LNCAP (cell line): ENCODE measurements around the gene SPTB.

ENCODE experiments used
- TF ChIP-seq, protein P1 (sequence below): fragments of 450-650 bp; IDR thresholded peaks from 2 replicates; pipeline ENCODE4 v1.5.1; 2017; ENCODE audit warnings: mild to moderate bottlenecking

Gene SPTB

DNA sequence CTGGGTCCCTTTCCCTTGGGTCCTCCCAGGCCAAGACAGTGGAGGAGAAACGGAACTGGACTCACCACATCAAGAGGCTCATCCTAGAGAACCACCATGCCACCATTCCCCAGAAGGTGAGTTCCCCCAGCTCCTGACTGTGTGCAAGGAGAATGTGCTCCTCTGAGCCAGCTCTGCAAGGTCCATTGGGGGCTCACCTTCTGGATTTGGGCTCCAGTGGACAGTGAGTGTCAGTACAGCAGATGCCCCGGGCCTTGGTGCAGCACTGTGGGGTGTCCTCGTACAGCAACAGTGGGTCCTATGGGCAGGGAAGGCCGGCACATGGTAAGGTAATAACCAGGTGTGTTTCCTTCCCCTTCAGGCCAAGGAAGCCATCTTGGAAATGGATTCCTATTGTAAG lies 147.6 kb downstream of the SPTB start:
- TF ChIP-seq, protein P1, sequence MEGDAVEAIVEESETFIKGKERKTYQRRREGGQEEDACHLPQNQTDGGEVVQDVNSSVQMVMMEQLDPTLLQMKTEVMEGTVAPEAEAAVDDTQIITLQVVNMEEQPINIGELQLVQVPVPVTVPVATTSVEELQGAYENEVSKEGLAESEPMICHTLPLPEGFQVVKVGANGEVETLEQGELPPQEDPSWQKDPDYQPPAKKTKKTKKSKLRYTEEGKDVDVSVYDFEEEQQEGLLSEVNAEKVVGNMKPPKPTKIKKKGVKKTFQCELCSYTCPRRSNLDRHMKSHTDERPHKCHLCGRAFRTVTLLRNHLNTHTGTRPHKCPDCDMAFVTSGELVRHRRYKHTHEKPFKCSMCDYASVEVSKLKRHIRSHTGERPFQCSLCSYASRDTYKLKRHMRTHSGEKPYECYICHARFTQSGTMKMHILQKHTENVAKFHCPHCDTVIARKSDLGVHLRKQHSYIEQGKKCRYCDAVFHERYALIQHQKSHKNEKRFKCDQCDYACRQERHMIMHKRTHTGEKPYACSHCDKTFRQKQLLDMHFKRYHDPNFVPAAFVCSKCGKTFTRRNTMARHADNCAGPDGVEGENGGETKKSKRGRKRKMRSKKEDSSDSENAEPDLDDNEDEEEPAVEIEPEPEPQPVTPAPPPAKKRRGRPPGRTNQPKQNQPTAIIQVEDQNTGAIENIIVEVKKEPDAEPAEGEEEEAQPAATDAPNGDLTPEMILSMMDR, result no peak

DNA sequence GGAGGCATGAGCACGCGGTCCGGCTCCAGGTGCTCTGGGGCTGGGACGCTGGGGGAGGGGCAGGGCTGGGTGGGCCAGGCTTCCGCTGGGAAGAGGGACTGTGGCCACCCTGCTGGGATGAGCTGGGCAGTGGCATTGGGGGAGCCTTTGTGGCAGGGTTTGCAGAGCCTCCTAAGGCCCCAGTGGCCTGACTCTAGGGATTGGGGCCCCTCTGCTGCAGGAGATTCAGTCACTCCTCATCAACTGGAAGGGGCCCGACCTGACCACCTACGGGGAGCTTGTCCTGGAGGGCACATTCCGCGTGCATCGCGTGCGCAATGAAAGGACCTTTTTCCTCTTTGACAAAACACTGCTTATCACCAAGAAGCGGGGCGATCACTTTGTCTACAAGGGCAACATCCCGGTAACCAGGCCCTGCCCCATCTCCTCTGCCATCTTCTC lies 148.5 kb downstream of the SPTB start:
- TF ChIP-seq, protein P1, result no peak

DNA sequence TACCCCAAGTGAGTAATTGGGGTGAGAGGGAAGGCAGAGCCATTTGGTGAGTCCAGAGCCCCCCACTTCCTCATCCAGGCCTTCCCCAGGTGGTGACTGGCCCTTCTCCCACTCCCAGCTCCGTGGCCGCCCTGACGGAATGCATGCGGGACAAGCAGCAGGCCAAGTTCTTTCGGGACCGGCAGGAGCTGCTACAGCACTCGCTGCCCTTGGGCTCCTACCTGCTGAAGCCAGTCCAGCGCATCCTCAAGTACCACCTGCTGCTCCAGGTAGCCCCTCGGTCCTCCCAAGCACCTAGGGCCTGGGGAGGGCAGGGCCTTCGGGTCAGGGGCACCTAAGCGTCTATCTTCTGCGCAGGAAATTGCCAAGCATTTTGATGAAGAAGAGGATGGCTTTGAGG lies 149.0 kb downstream of the SPTB start:
- TF ChIP-seq, protein P1, result no peak

DNA sequence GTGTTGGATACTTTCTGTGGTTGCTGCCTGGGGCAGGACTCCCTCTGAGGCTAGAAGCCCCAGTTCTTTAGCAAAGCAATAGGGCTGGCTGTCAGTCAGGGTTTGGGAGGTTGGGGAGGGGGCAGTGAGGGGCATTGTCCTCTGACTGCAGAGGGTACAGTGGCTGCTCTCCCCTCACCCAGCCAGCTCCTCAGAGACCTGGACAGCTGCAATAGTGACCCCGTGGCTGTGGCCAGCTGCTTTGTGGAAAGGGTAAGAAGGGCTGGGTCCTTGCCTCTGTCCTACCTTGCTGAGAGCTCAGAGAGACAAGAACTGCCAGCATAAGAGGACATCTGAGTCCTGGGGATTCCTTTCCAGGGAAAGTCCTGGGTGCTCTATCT lies 149.7 kb downstream of the SPTB start:
- TF ChIP-seq, protein P1, result no peak

DNA sequence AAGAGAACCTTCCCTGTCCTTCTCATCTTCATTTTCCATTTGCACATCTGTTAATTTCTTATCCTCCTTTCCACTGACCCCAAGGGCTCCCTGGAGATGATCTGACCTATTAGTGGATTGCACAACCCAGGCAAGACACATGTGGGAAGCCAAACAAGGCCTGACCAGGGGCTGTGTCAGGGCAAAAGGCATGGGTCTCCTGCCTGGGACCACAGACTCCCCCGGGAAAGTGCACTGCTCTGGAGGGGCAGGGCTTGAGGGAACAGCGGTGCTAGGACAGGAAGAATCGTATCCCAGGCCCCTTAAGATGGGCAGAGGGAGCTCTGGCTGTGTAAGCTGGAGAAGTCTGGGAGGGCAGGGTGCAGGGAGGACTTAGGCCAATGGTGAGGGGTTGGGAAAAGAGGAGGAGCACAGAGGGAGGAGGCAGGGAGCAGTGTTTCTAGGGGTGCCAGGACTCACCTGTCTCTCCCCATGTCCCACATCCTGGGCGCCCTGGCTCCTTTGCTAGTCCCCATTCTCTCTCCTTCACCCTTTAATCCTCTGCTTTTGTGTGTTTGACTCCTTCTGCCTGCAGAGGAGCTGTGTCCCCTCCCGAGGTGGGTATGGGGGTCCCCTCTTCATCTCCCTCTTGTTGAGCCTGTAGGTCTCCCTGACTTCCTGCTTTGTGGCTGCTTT lies 150.2 kb downstream of the SPTB start:
- TF ChIP-seq, protein P1, result no peak

DNA sequence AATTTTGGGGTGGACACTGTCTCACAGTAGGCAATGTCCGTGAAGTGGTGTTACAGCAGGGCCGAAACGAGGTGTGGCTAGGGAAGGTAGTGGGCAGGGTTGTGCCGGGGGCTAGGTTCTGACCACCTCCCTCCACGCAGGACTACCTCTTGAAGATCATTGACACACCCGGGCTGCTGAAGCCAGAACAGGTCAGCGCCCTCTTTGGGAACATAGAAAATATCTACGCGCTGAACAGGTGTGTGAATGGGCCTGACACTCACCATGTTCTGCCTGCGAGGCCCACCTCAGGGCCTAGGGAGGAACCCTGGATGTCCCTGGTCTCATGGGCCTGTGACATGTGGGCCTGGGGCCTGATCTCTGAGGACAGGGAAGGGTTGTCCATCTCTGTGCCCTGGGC lies 150.9 kb downstream of the SPTB start:
- TF ChIP-seq, protein P1, result no peak

DNA sequence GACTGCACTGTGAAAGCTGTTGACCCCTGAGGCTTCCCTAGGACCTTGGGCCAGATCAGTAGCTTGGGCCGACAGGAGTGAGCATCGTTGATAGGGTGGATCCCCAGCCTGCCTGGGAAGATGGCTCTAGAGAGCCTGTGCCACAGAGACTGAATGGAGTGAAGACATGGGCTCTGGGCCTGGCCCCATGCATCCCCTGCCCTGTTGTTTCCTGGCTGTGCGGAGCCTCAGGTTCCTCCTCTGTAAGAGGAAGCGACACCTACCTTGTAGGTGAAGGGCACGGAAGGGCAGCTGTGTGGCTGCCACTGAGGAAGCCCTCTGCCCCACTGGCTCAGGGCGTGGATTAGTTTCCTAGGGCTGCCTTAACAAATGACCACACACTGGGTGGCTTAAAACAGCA lies 151.6 kb downstream of the SPTB start:
- TF ChIP-seq, protein P1, result no peak
